Endothelial cell (in vitro differentiated cells): ENCODE results near the gene ARID3A. TPM values are rescaled to one million over a fixed set of nuclear protein-coding genes. Genes with fewer than 3 reads are reported as not detected.
A peak's percentile ranks its signal among the peaks of the same experiment; 100 is the strongest.

Experiments
- DNase-seq: peaks from one replicate; pipeline ENCODE4 v3.0.0; 2021; ENCODE audit warnings: low spot score
- H3K27ac Mint-ChIP-seq: one replicate; pipeline ENCODE4 v1.8.0; 2021; ENCODE audit warnings: mixed read lengths, inconsistent platforms; ENCODE audit not compliant: unreplicated experiment
- H3K27me3 Mint-ChIP-seq: one replicate; pipeline ENCODE4 v1.8.0; 2021; ENCODE audit warnings: mild to moderate bottlenecking, moderate library complexity, mixed read lengths, inconsistent platforms; ENCODE audit not compliant: unreplicated experiment
- H3K36me3 Mint-ChIP-seq: one replicate; pipeline ENCODE4 v1.8.0; 2021; ENCODE audit warnings: mild to moderate bottlenecking, low read depth, mixed read lengths, inconsistent platforms; ENCODE audit not compliant: unreplicated experiment
- H3K4me1 Mint-ChIP-seq: one replicate; pipeline ENCODE4 v1.8.0; 2021; ENCODE audit warnings: mild to moderate bottlenecking, mixed read lengths, inconsistent platforms; ENCODE audit not compliant: unreplicated experiment
- H3K4me3 Mint-ChIP-seq: one replicate; pipeline ENCODE4 v1.8.0; 2021; ENCODE audit warnings: mild to moderate bottlenecking, mixed read lengths, inconsistent platforms; ENCODE audit not compliant: unreplicated experiment
- H3K9me3 Mint-ChIP-seq: one replicate; pipeline ENCODE4 v1.8.0; 2021; ENCODE audit warnings: mixed read lengths, inconsistent platforms; ENCODE audit not compliant: unreplicated experiment
- CTCF ChIP-seq: fragments of 200-600 bp; sonication (generic); IDR thresholded peaks from one replicate; pipeline ENCODE4 v1.5.0; 2021; ENCODE audit warnings: antibody characterized with exemption; ENCODE audit not compliant: unreplicated experiment
- total RNA-seq: library from RNA; stranded (reverse); fragmentation: NEBNext Ultra II Directional; extraction: Animal tissue kit (Norgen Biotek cat#: 25700); gene quantifications from one replicate; pipeline ENCODE4 v1.2.1, GENCODE V29; 2021; ENCODE audit not compliant: unreplicated experiment

The ARID3A gene
- total RNA-seq, 1 donor from 2014 or later, result 108 TPM

- Mint-ChIP-seq H3K36me3 (peaks cover 9% of the 10 kb centered on the region), H3K27ac (no peak overlapping the region), H3K4me3 (no peak overlapping the region), H3K27me3 (peaks cover 7% of the 10 kb centered on the region), H3K4me1 (peaks cover 2% of the 10 kb centered on the region), H3K9me3 (no peaks in the 10 kb centered on the region)
- no peak for DNase-seq
- TF ChIP-seq CTCF, result no peak
Measured at GRCh38 chr19:919199-920050, 6.4 kb upstream of the ARID3A start.

DNA sequence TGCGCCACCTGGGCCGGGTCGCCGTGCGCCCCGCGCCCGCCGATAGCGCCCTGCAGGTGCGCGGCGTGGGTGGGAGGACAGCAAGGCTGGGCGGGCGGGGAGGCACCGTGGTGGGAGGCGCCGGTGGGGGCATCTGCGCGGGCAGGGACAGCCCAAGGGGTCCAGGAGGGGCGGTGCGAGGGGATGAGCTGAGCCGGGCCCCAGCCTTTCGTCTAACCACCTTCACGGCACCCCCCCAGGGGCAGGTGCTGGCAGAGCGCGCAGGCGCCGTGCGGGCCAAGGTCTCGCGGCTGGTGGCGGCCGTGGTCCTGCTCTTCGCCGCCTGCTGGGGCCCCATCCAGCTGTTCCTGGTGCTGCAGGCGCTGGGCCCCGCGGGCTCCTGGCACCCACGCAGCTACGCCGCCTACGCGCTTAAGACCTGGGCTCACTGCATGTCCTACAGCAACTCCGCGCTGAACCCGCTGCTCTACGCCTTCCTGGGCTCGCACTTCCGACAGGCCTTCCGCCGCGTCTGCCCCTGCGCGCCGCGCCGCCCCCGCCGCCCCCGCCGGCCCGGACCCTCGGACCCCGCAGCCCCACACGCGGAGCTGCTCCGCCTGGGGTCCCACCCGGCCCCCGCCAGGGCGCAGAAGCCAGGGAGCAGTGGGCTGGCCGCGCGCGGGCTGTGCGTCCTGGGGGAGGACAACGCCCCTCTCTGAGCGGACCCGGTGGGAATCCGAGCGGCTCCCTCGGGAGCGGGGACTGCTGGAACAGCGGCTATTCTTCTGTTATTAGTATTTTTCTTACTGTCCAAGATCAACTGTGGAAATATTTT, 5.6 kb upstream of the ARID3A start:
- H3K4me1 Mint-ChIP-seq, result peaks cover 2% of the 10 kb centered on the region
- peaks cover 7% of the 10 kb centered on the region for H3K27me3 Mint-ChIP-seq
- peaks cover 6% of the 10 kb centered on the region for H3K36me3 Mint-ChIP-seq
- H3K27ac Mint-ChIP-seq, result no peak overlapping the region
- no peaks in the 10 kb centered on the region for H3K9me3 Mint-ChIP-seq
- H3K4me3 Mint-ChIP-seq, result no peak overlapping the region
- TF ChIP-seq CTCF, result no peak
- no peak for DNase-seq

DNA sequence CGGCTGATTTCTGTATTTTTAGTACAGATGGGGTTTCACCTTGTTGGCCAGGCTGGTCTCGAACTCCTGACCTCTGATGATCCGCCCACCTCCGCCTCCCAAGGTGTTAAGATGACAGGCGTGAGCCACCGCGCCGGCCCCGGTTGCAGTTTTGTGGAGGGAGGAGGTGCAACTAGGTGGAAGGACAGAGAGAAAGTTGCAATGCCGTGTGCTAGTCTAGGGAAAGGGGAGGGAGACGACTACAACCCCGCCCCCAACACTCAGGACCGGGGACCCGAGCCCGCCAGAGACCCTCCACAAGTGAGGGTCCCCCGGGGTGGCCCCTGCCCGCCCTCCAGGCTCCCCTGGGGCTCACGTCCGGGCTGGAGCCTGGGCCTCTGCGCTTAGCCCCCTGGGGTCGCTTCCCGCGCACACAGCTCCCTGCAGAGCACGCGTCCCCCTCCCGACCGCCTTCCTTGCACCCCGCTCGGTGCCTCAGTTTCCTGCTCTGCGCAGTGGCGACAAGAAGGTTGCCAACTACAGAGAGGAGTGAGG, 1.2 kb upstream of the ARID3A start:
- no peak overlapping the region for H3K27ac Mint-ChIP-seq
- DNase-seq, result no peak
- H3K4me3 Mint-ChIP-seq, result peak overlapping the region; percentile 79
- H3K27me3 Mint-ChIP-seq, result peaks cover 5% of the 10 kb centered on the region
- no peak for TF ChIP-seq CTCF
- peaks cover 2% of the 10 kb centered on the region for H3K4me1 Mint-ChIP-seq
- no peaks in the 10 kb centered on the region for H3K9me3 Mint-ChIP-seq
- H3K36me3 Mint-ChIP-seq, result peaks cover 6% of the 10 kb centered on the region

DNA sequence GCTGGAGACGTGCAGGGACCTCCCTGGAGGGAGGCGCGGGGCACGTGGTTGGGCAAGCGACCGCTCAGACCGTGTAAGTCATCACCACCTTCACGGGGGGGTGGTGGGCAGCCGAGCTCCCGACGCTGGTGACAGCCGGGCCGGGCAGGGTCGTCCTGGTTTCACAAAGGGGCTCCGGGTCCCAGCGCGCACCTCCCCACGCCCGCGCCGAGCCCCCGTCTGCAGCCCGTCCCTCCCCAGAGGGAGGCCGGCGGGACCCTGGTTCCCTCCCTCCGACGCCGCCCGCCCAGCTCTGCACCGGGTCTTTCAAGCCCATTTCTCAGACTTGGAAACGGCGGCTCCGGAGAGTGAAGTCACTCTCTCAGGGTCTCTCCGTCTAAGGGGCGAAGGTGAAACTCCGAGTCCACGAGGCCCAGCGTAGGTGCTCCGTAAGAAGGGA, 729 bp upstream of the ARID3A start:
- Mint-ChIP-seq H3K27me3 (peaks cover 10% of the 10 kb centered on the region), H3K36me3 (peaks cover 9% of the 10 kb centered on the region), H3K9me3 (no peaks in the 10 kb centered on the region), H3K4me3 (peak overlapping the region; percentile 81), H3K4me1 (peaks cover 2% of the 10 kb centered on the region), H3K27ac (no peak overlapping the region)
- TF ChIP-seq CTCF, result no peak
- no peak for DNase-seq
